GM19351 (cell line): ENCODE results near the gene UAP1L1.
"Not testable (repeated sequence)": the region's sequence is repeated elsewhere in the genome, so short reads cannot be mapped to it uniquely, and the experiment has no call there.

Experiments
- ATAC-seq: cut with Tn5 transposase; IDR thresholded peaks from one replicate; pipeline ENCODE4 v1.9.1; 2021; ENCODE audit warnings: mild to moderate bottlenecking, moderate library complexity; ENCODE audit not compliant: unreplicated experiment

UAP1L1 gene

DNA sequence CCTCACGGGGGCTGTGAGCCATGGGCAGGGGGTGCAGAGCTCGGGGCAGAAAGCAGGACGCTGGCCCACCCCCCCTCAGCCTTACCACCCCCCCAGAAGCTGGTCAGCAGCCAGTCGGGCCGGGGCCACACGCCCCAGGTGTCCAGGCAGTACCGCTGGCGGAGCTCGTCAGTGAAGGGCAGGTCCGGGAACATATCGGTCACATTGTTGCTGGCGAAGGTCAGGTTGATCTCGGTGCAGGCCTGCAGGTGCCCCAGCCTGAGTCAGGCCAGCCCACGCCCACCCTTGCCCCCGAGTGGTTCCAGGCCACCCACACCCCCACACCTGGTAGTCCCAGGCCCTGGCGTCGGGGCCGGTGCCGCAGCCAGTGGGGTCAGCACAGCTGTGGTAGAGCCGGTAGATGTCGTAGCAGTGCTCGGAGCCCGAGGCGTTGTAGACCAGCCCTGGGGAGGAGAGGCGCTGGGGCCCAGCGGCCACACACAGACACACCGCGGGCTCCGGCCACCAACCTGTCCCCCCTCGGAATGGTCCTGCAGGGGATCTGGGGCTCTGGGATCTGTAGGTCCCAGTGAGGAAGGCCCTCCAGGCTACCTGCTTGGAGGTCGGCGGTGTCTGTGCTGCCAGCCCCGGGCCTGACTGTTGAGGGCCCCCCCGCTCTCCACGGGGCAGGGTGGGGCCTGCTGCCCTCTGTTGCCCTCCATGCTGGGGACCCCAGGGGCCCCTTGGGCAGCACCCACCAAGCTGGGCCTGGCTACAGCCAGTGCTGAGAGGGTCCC is 34.7 kb downstream of the UAP1L1 start:
- ATAC-seq: no peak

DNA sequence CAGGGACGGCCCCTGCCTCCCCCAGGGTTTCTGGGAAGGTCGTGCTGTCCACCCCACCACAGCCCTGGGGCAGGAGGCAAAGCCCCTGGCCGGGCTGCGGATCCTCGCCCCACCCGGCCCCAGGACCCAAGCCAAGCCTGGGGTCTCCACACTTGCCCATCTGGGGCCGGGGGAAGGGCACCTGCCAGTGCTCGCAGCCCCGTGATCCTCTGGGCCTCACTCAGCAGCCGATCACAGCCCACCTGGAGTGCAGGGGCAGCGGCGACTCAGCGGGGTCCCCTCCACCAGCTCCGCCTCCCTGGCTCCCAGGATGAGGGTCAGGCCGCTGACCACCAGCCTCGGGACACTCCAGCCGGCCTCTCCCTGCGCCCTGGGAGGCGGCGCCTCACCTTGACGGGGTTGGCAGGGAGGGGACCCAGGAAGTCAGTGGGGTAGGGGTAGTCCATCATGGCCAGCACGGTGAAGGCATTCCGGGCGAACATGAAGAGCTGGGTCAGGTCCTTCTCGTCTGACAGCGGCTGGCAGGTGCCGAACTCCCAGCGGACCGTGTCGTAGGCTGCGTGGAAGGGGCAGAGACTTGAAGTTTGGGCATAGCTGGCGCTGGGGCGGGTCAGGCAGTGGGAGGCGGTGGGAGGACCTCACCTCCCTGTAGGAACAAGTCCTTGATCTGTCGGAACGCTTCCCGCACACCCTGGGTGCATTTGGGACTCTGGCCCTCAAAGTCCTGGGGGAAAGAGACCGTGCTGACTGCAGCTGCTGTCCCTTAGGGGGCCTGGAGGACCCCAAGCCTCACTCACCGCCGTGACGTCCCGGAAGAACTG is 35.5 kb downstream of the UAP1L1 start:
- ATAC-seq: no peak

DNA sequence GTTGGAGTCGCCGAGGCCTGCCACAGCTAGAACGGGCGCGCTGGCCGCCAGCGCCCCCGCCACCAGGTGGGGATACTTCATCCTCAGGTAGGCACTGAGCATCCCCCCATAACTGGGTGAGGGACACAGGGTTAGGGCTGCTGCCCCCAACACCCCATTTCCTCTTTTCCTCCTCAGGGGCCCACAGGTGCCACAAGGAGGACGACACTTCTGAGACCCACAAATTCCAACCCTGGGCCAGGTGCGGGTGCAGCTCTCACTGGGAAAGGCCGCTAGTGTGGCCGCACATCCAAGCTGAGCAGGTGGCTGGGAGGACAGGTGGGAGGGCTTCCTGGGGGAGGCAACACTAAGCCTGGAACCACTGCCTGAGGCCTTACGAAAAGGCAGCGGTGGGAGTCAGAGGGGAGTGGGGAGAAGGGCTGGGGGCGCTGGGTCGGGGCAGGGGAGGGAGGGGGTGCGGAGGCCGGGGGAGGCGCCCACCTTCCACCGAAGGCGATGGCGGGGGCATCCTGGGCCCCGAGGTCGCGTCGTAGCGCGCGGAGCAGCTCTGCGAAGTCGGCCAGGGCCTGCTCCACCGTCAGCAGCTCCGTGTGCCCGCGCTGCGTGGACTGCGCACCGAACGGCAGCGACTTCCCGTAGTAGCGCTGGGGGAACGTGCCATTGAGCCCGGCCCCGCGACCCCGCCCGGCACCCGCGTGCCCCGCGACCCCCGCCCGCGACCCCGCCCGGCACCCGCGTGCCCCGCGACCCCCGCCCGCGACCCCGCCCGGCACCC is 36.3 kb downstream of the UAP1L1 start:
- no peak for ATAC-seq

DNA sequence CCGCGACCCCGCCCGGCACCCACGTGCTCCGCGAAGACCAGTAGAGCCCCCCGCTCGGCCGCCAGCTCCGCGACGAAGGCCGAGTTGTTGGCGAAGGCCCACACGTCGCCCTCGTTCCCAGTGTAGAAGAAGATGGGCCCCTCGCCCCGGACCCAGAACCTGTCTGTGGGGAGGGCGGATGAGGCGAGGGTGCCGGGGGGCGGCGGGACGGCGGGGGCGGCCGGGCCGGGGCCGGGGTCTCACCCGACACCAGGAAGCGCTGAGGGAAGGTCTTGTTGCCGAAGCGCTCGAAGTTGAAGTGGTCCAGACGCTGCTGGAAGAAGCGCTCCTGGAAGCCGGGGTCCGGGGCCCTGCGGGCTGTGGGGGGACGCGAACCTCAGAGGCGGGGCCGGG is 36.9 kb downstream of the UAP1L1 start:
- ATAC-seq: peak; percentile 14

DNA sequence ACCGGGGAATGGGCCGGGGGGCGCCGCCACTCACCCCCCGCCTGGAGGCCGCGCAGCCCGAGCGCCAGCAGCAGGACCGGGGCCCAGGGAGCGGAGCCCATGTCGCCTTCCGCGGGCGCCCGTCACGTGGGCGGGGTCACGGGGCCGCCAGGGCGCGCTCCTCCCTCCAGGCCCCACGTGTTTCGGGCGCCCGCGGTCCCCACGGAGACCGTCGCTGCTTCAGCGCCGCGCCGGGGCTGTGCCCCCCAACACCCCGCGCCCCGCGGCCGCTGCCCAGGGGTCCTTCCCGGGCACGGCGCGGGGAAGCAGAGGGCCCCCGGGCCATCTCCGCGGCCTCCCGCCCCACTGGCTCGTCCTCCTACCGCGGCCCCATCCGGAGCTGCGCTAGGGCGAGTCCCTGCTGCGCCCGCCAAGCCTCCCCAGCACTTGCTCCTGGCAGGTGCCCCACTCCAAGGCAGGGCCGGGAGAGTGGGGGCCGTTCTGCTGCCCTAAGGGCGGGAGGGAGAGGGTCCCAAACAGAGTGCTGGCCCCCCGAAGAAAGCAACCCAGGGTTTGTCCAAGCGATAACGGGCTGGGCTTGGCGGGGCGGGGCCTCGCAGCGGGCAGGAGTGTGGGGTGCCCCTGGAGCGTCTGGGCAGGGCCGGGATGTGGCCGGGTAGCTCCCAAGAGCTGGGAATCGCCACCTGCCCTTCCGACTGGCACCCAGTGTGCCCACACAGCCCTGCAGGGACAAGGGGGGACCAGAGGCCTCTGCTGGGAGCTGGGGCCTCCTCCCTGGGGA is 37.5 kb downstream of the UAP1L1 start, which contains the start of gene DPP7:
DPP7 (minus strand) TSS at position 121 of the 781 bp plus-strand sequence; CDS start at position 101, 20 bp downstream.
- peak; percentile 76 for ATAC-seq

DNA sequence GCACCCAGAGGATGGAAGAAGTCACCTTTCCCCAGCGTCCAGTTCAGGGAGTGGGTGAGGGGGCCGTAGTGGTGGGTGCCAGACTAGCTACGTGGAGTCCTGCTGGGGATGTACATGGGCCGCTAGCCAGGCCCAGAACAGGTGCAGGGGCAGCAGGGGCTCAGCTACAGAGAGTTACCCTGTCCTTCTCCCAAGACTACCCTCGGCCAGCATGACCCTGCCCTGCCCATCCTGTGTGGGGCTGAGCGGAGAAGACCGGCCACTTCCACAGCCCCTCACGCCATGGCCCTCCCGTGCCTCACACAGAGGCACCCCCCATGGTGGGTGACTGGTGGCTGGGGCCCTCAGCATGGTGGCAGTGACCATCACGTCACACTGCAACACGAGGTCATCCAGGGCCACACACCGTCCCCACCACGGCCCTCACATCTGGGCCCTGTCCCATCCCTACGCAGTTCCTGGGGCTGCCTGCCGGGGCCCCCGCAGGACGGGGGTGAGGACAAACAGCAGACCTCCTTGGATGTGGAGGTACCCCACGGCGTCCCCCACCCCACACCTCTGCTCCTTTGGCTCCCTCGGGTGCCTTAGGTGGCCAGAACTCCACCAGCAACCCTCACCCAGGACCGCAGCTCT is 38.2 kb downstream of the UAP1L1 start:
- no peak for ATAC-seq

DNA sequence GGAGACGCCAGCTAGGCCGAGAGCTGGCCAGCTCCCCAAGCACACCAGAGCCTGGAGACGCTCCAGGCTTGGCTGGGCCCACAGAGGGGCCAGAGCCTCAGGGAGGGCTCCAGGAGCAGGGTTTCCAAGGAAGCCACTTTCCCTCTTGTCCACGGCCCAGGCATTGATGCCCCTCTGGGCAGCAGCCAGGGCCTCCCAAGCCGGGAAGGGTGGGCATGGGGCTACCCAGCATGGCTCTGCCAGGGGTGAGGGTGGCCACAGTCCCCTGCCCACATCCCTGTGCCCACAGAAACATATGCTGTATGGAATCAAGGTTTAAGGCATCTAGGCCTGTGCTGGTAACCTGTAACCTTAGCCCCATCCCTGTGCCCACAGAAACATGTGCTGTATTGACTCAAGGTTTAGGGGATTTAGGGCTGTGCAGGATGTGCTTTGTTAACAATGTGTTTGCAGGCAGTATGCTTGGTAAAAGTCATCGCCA is 38.8 kb downstream of the UAP1L1 start:
- ATAC-seq: no peak

DNA sequence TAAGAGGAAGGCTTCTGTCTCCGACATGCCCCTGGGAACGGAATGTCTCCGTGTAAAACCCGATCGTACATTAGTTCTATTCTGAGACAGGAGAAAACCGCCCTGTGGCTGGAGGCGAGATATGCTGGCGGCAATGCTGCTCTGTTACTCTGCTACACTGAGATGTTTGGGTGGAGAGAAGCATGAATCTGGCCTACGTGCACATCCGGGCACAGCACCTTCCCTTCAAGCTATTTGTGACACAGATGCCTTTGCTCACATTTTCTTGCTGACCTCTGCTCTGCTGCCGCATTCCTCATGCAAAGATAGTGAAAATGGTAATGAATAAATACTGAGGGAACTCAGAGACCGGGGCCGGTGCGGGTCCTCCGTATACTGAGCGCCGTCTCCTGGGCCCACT is 39.4 kb downstream of the UAP1L1 start:
- ATAC-seq: no peak

DNA sequence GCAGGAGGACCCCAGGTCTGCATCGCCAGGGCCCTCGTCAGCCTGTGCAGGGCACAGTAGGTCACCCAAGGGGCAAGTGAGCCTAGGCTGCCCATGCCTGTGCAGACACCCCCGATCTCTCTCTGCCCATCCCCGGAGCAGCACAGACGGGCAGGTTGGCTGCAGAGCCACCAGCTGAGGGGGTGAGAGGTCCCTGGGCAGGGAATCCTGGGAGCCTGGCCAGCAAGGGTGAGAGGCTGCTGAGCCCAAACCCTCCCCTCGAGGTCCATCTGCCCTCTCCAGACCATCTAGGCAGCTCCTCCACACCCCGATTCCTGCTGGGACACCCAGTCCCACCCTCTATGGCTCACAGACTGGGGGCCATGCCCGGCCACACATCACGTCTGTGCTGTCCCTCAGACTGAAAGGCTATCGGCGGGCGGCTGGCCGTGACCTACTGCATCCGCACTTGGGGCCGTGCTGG is 40.0 kb downstream of the UAP1L1 start:
- ATAC-seq: no peak

DNA sequence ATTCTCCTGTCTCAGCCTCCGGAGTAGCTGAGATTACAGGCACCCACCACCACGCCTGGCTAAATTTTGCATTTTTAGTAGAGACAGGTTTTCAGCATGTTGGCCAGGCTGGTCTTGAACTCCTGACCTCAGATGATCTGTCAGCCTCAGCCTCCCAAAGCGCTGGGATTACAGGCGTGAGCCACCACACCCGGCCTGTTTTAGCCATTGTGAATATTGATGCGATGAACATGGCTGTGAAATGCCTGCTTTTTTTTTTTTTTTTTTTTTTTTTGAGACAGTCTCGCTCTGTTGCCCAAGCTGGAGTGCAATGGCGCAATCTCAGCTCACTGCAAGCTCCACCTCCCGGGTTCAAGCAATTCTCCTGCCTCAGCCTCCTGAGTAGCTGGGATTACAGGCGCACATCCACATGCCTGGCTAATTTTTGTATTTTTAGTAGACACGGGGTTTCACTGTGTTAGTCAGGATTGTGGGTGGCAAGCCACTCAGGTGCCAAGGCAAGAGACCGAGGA is 40.8 kb downstream of the UAP1L1 start:
- ATAC-seq: not testable (repeated sequence)

DNA sequence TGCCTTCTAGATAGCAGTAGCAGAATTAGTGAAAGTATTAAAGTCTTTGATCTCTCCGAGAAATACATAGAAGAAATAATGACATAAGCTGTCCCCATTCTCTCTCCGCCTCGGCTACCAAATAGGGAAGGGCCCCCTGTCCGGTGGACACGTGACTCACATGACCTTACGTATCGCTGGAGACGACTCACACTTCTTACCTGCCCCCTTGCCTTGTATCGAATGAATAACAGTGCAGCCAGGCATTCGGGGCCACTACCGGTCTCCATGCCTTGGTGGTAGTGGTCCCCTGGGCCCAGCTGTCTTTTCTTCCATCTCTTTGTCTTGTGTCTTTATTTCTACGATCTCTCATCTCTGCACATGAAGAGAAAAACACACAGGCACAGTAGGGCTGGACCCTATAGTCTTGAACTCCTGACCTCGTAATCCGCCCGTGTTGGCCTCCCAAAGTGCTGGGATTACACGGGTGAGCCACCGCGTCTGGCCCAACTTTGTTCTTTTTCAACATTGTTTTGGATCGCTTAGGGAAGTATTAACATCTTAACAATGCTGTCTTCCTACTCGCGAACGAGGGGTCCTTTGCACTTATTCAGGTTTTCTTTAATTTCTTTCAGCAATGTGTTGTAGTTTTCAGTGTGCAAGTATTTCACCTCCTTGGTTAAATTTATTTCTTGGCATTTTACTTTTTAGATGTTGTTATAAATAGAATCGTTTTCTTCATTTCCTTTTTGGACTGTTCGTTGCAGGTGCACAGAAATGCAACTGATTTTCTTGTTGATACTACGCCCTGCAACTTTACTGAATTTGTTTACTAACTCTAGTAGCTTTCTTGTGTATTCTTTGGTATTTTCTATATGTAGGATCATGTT is 44.8 kb downstream of the UAP1L1 start:
- ATAC-seq: not testable (repeated sequence)

DNA sequence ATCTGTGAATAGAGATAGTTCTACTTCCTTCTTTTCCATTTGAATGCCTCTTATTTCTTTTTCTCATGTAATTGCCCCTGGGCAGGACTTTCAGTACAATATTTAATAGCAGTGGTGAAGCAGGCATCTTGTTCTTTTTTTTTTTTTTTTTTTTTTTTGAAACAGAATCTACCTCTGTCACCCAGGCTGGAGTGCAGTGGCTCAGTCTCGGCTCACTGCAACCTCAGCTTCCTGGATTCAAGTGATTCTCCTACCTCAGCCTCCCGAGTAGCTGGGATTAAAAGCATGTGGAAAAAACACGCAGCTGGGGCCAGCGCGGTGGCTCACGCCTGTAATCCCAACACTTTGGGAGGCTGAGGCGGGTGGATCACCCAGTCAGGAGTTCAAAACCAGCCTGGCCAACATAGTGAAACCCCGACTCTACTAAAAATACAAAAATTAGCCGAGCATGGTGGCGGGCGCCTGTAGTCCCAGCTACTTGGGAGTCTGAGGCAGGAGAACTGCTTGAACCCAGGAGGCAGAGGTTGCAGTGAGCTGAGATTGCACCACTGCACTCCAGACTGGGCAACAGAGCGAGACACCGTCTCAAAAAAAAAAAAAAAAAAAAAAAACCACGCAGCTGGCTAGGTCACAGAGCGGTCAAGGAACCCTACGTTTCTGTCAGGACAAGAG is 45.6 kb downstream of the UAP1L1 start:
- ATAC-seq: not testable (repeated sequence)

DNA sequence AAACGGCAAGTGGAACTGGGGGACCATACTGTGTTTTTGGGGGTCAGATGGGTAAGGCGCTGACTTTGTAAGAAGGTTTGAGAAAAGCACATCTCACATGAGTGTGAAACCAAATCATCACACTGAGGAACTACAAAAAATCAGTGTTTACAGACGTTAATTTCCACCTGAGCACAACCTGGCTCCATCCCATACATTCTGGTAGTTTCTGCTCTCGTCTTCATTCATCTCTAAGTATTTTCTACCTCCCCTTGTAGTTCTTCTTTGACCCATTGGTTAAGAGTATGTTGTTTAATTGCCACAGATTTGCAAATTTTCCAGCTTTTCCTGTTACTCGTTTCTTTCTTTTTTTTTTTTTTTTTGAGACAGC is 46.1 kb downstream of the UAP1L1 start:
- ATAC-seq: no peak

DNA sequence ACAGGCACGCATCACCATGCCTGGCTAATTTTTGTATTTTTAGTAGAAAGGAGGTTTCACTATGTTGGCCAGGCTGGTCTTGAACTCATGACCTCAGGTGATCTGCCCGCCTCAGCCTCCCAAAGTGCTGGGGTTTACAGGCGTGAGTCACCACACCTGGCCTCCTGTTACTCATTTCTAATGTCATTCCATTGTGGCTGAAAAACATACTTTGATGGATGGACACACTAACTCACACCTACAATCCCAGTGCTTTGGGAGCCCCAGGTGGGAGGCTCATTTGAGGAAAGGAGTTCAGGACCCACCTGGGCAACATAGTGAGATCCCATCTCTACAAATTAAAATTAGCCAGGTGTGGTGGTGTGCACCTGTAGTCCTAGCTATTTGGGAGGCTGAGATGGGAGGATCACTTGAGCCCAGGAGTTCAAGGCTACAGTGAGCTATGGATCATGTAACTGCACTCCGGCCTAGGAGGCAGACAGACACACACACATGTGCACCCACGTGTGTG is 46.7 kb downstream of the UAP1L1 start:
- ATAC-seq: not testable (repeated sequence)

DNA sequence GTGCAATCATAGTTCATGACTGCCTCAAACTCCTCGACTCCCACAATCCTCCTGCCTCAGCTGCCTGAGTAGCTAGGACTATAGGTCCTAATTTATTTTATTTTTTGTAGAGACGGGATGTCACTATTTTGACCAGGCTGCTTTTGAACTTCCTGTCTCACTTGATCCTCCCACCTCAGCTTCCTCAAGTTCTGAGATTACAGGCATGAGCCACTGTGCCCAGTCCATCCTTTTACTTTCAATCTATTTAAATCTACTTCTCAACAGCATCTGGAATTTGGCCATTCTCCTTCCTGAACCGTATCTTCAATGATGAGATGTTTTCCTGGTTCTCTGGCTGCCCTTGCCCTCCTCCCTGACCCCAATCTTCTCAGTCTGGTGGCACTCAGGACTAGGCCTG is 49.5 kb downstream of the UAP1L1 start:
- ATAC-seq: no peak

DNA sequence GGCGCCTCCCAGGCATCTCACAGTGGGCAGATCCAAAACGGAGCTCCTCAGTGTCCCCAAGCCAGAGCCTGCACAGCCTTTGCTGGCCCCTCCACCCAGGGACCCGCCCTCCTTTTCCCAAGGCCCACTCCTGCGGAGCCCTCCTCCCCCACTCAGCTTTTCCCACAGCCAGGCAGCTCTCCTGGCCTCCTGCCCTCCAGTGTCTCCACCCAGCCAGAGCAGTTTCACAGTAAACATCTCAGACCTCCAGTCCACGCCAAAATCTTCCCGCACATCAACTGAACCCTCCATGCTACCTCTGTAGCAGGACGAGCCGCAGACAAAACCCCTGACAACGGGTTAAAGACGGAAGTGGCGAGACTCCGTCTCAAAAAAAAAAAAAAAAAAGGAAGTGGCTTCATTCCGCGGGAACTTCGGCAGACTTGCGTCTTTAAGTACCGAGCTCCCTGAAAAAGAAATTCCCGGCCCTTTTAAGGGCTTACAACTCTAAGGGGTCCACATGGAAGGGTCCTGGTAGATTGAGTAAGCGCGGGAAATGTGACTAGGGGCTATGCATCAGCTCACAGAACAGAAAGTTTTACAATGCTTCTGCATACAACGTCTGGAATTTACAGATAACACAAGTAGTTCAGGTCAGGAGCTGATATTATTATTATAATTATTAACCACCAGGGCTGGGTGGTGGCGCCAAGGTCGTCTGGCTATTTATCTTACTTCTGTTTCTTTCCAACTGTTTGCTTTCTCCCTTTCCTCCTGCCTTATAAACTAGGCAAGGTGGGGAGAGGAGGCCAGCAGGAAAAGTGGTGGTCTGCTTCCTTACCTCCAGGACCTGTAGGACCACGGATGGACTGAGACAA is 50.2 kb downstream of the UAP1L1 start:
- ATAC-seq: no peak
